Measurements from ENCODE around the gene MOBP. TPM values are rescaled to one million over a fixed set of nuclear protein-coding genes. Genes with fewer than 3 reads are reported as not detected.
"Not testable (repeated sequence)": the region's sequence is repeated elsewhere in the genome, so short reads cannot be mapped to it uniquely, and the experiment has no call there.

MOBP gene
- polyA plus RNA-seq, 1 donor (not counting 4 experiments of a cell fraction or from before 2014, with no cell fraction given), result not detected

- dilution Hi-C loops (cut with MboI; ENCODE audit: extremely low pct_ligation_motif_present, low sequenced_read_pairs), result no loop called here
- H3K36me3 ChIP-seq (ENCODE audit: control insufficient read depth in 2 of 2, extremely low read depth in 1 of 2, insufficient read depth in 2 of 2, low read length in 2 of 2), result no peaks in the 10 kb centered on the region
Measured at GRCh38 chr3:39456159-39456558, 11.3 kb upstream of the MOBP start.

GRCh38 chr3:39457361-39457760 is 10.1 kb upstream of the MOBP start:
- H4K20me1 ChIP-seq (ENCODE audit: control insufficient read depth, extremely low read depth, insufficient read depth, low read length), result no peaks in the 10 kb centered on the region
- no peaks in the 10 kb centered on the region for H3K4me1 ChIP-seq (ENCODE audit: control insufficient read depth, extremely low read depth, insufficient read depth, low read length)
- H3K4me3 ChIP-seq (ENCODE audit: control insufficient read depth in 2 of 3, extremely low read depth in 1 of 3, insufficient read depth in 2 of 3, low read depth in 1 of 3, low read length in 3 of 3), result no peak overlapping the region
- no peak overlapping the region for H3K9ac ChIP-seq (ENCODE audit: control insufficient read depth, extremely low read depth, insufficient read depth, low read length)
- no peaks in the 10 kb centered on the region for H3K36me3 ChIP-seq (ENCODE audit: control insufficient read depth in 2 of 2, extremely low read depth in 1 of 2, insufficient read depth in 2 of 2, low read length in 2 of 2)
- TF ChIP-seq EZH2 (IDR thresholded peaks at IDR 0.05; ENCODE audit: low read length), result no peak
- TF ChIP-seq CTCF (optimal IDR thresholded peaks at IDR 0.05 in 1 of 3, IDR thresholded peaks at IDR 0.05 in 1 of 3, conservative IDR thresholded peaks at IDR 0.05 in 1 of 3; ENCODE audit: extremely low read depth in 1 of 3, insufficient read depth in 2 of 3, low read length in 3 of 3), result no peak
- FAIRE-seq, result no peak
- H3K9me1 ChIP-seq (ENCODE audit: control insufficient read depth, extremely low read depth, insufficient read depth, low read length), result no peaks in the 10 kb centered on the region
- H3K4me2 ChIP-seq (ENCODE audit: control insufficient read depth, extremely low read depth, insufficient read depth, low read depth, low read length), result no peak overlapping the region
- H3K9me3 ChIP-seq (ENCODE audit: control insufficient read depth, low read depth, low read length), result no peaks in the 10 kb centered on the region
- DNase-seq (ENCODE audit: low read depth, low spot score), result no peak
- dilution Hi-C loops (cut with MboI; ENCODE audit: extremely low pct_ligation_motif_present, low sequenced_read_pairs), result no loop called here
- no peak overlapping the region for H2AFZ ChIP-seq (ENCODE audit: control insufficient read depth, low read length)
- H3K79me2 ChIP-seq (ENCODE audit: control insufficient read depth, insufficient read depth, low read length), result no peaks in the 10 kb centered on the region
- H3K27me3 ChIP-seq (ENCODE audit: control insufficient read depth, extremely low read depth, insufficient read depth, low read length), result no peaks in the 10 kb centered on the region
- H3K27ac ChIP-seq (ENCODE audit: control insufficient read depth, insufficient read depth, low read length), result no peak overlapping the region

More at GRCh38 chr3:39456159-39456558, 11.3 kb upstream of the MOBP start:
- Histone ChIP-seq H3K9me1 (ENCODE audit: control insufficient read depth, extremely low read depth, insufficient read depth, low read length) (no peaks in the 10 kb centered on the region), H3K9me3 (ENCODE audit: control insufficient read depth, low read depth, low read length) (no peaks in the 10 kb centered on the region), H3K27me3 (ENCODE audit: control insufficient read depth, extremely low read depth, insufficient read depth, low read length) (no peaks in the 10 kb centered on the region), H3K4me3 (ENCODE audit: control insufficient read depth in 2 of 3, extremely low read depth in 1 of 3, insufficient read depth in 2 of 3, low read depth in 1 of 3, low read length in 3 of 3) (no peak overlapping the region), H4K20me1 (ENCODE audit: control insufficient read depth, extremely low read depth, insufficient read depth, low read length) (no peaks in the 10 kb centered on the region), H3K9ac (ENCODE audit: control insufficient read depth, extremely low read depth, insufficient read depth, low read length) (no peak overlapping the region), H3K27ac (ENCODE audit: control insufficient read depth, insufficient read depth, low read length) (no peak overlapping the region), H2AFZ (ENCODE audit: control insufficient read depth, low read length) (no peak overlapping the region), H3K79me2 (ENCODE audit: control insufficient read depth, insufficient read depth, low read length) (no peaks in the 10 kb centered on the region), H3K4me1 (ENCODE audit: control insufficient read depth, extremely low read depth, insufficient read depth, low read length) (no peaks in the 10 kb centered on the region), H3K4me2 (ENCODE audit: control insufficient read depth, extremely low read depth, insufficient read depth, low read depth, low read length) (no peak overlapping the region)
- TF ChIP-seq CTCF (optimal IDR thresholded peaks at IDR 0.05 in 1 of 3, IDR thresholded peaks at IDR 0.05 in 1 of 3, conservative IDR thresholded peaks at IDR 0.05 in 1 of 3; ENCODE audit: extremely low read depth in 1 of 3, insufficient read depth in 2 of 3, low read length in 3 of 3) (no peak), EZH2 (IDR thresholded peaks at IDR 0.05; ENCODE audit: low read length) (no peak)
- FAIRE-seq, result no peak
- DNase-seq (ENCODE audit: low read depth, low spot score), result no peak

GRCh38 chr3:39458579-39458978 is 8.9 kb upstream of the MOBP start:
- H2AFZ ChIP-seq (ENCODE audit: control insufficient read depth, low read length); H3K4me3 ChIP-seq (ENCODE audit: control insufficient read depth in 2 of 3, extremely low read depth in 1 of 3, insufficient read depth in 2 of 3, low read depth in 1 of 3, low read length in 3 of 3); H4K20me1 ChIP-seq (ENCODE audit: control insufficient read depth, extremely low read depth, insufficient read depth, low read length); H3K27ac ChIP-seq (ENCODE audit: control insufficient read depth, insufficient read depth, low read length); H3K36me3 ChIP-seq (ENCODE audit: control insufficient read depth in 2 of 2, extremely low read depth in 1 of 2, insufficient read depth in 2 of 2, low read length in 2 of 2); H3K9me1 ChIP-seq (ENCODE audit: control insufficient read depth, extremely low read depth, insufficient read depth, low read length); H3K27me3 ChIP-seq (ENCODE audit: control insufficient read depth, extremely low read depth, insufficient read depth, low read length); dilution Hi-C loops (cut with MboI; ENCODE audit: extremely low pct_ligation_motif_present, low sequenced_read_pairs); H3K4me2 ChIP-seq (ENCODE audit: control insufficient read depth, extremely low read depth, insufficient read depth, low read depth, low read length); H3K9me3 ChIP-seq (ENCODE audit: control insufficient read depth, low read depth, low read length); H3K9ac ChIP-seq (ENCODE audit: control insufficient read depth, extremely low read depth, insufficient read depth, low read length); H3K79me2 ChIP-seq (ENCODE audit: control insufficient read depth, insufficient read depth, low read length); H3K4me1 ChIP-seq (ENCODE audit: control insufficient read depth, extremely low read depth, insufficient read depth, low read length); FAIRE-seq; DNase-seq (ENCODE audit: low read depth, low spot score): not testable (repeated sequence)
